Retinal pigment epithelial cell (primary cell): ENCODE results near the gene TMEM51.

ENCODE experiments used
- DNase-seq: peaks from one replicate; pipeline ENCODE4 v3.0.0-alpha.2; 2010; ENCODE audit warnings: low read depth
- H3K4me3 ChIP-seq: 2 replicates; pipeline ENCODE4 v1.5.1; 2011; ENCODE audit warnings: mild to moderate bottlenecking, low read length, control low read depth, moderate library complexity
- TF ChIP-seq, protein P1 (sequence below): conservative IDR thresholded peaks from 2 replicates; pipeline ENCODE4 v1.5.1; 2011; ENCODE audit warnings: low read depth, low read length, control low read depth, inconsistent platforms

The TMEM51 gene

DNA sequence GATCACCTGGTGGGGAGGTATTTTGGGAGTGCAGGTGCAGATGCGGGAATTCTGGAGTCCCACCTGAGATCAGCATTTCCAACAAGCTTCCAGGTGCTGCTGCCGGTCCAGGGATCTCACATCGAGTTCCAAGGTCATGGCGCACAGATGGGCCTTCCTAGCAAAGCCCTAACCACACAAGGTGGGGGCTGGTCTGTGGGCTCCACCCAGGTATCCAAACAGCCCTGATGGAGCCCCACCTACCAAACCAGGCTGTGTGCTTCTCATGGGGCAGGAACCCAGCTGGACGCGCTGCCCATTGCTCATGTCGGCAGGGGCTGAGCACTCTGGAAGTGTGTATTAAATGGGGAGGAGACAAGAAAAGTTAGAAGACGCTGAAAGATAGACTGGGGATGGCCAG is 35.0 kb upstream of the TMEM51 start:
- no peak for DNase-seq
- TF ChIP-seq, protein P1, sequence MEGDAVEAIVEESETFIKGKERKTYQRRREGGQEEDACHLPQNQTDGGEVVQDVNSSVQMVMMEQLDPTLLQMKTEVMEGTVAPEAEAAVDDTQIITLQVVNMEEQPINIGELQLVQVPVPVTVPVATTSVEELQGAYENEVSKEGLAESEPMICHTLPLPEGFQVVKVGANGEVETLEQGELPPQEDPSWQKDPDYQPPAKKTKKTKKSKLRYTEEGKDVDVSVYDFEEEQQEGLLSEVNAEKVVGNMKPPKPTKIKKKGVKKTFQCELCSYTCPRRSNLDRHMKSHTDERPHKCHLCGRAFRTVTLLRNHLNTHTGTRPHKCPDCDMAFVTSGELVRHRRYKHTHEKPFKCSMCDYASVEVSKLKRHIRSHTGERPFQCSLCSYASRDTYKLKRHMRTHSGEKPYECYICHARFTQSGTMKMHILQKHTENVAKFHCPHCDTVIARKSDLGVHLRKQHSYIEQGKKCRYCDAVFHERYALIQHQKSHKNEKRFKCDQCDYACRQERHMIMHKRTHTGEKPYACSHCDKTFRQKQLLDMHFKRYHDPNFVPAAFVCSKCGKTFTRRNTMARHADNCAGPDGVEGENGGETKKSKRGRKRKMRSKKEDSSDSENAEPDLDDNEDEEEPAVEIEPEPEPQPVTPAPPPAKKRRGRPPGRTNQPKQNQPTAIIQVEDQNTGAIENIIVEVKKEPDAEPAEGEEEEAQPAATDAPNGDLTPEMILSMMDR, result no peak
- no peak overlapping the region for H3K4me3 ChIP-seq

DNA sequence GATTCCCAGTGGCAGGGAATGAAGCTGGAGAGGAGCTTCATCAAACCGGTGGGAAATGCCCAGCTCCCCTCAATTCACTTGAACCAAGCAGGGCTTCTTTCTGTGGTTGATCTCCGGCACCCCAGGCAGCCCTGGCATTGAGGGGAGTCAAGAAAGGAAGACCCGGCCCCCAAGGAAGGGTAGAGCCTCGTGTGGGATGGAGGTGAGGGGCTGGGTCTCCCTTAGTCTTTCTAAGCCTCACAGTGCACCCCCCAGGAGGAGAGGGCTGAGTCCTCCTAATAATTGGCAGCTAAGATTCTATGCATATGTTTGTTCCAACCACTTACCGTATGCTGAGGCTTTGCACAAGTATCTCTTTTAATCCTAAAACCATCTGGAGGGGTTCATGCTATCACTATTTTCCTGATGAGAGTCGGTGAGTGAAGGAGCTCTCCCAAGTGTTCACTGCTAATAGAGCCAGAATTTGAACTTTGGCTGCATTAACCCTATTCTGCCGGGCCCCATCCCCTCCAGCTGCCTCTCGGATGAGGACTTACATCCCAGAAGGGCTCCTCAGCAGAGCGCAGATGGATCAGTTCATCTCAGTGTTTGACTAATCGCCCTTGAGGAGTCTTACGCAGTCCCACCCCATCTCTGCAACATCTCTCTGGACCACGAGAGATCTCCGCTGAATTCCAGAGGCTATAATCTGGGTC is 33.1 kb upstream of the TMEM51 start:
- no peak overlapping the region for H3K4me3 ChIP-seq
- DNase-seq, result no peak
- TF ChIP-seq, protein P1, result no peak

GRCh38 chr1:15122331-15122730 is 31.2 kb upstream of the TMEM51 start:
- H3K4me3 ChIP-seq, result no peak overlapping the region
- no peak for DNase-seq
- TF ChIP-seq, protein P1, result no peak

DNA sequence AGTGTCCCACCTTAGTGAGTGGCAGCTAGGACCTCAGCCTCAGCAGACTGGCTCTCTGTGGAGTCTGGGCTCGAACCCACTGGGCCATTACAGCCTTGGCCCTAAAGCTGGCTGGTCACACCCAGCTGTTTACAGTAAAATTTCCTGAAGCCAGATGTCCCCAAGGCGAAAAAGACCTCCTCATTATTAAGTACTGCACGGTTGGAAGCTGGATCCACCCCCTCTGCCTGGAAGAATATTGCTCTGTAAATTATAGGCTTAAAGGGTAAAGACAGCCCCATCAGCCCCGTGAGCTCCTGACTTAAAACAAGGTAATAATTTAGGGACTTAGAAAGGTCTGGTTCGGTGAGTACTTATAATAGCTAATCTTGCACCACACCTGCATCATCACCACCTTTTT is 30.3 kb upstream of the TMEM51 start:
- H3K4me3 ChIP-seq, result no peak overlapping the region
- no peak for DNase-seq
- TF ChIP-seq, protein P1, result no peak

DNA sequence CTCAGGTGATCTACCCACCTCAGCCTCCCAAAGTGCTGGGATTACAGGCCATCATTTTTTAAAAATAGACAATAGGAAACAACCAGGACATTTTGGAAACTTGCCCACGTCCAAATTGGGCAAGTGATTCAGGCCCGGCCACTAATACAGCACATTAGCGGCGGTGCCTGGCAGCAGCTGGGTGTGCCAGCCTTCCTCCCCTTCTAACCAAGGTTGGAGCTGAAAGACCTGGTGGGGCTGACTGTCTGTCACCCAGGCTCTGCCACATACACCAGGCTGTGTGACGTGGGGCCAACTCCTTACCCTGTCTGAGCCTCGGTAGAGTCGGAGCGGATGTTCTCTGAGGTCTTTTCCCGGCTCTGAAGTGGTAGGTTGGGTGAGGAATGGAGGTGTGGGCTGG is 29.6 kb upstream of the TMEM51 start:
- H3K4me3 ChIP-seq, result no peak overlapping the region
- DNase-seq, result no peak
- TF ChIP-seq, protein P1, result no peak

- TF ChIP-seq, protein P1, result no peak
- no peak for DNase-seq
Observed at GRCh38 chr1:15124362-15125100, 29.0 kb upstream of the TMEM51 start.

More at GRCh38 chr1:15124362-15125100, 29.0 kb upstream of the TMEM51 start:
- no peak overlapping the region for H3K4me3 ChIP-seq
